ENCODE data around the gene NFATC1.

NFATC1 gene

GRCh38 chr18:79377187-79377891, 18.4 kb upstream of the NFATC1 start:
- H3K27ac ChIP-seq (ENCODE audit: low read depth, low read length), result no peak overlapping the region
- no peaks in the 10 kb centered on the region for H3K36me3 ChIP-seq (ENCODE audit: control insufficient read depth, low read length)
- H3F3A ChIP-seq (ENCODE audit: control insufficient read depth, insufficient read depth), result no peaks in the 10 kb centered on the region
- TF ChIP-seq EZH2phosphoT487 (IDR thresholded peaks at IDR 0.05; ENCODE audit: borderline replicate concordance, low read length), result no peak
- H3K9me2 ChIP-seq (replicated peaks; ENCODE audit: control insufficient read depth, low read length), result no peaks in the 10 kb centered on the region
- H3K4me2 ChIP-seq (ENCODE audit: low read length), result no peak overlapping the region
- H3K4me3 ChIP-seq (ENCODE audit: low read length), result no peak overlapping the region
- no peaks in the 10 kb centered on the region for H3K9me3 ChIP-seq (ENCODE audit: control insufficient read depth, insufficient read depth, low read length)
- H3K79me2 ChIP-seq (ENCODE audit: control insufficient read depth, low read length), result no peaks in the 10 kb centered on the region
- H4K20me1 ChIP-seq (ENCODE audit: control insufficient read depth, insufficient read depth, low read depth, low read length), result no peaks in the 10 kb centered on the region
- peaks cover 11% of the 10 kb centered on the region for H3K4me1 ChIP-seq (ENCODE audit: control insufficient read depth, low read length)
- no peaks in the 10 kb centered on the region for H3K27me3 ChIP-seq (ENCODE audit: control insufficient read depth, low read length)

DNA sequence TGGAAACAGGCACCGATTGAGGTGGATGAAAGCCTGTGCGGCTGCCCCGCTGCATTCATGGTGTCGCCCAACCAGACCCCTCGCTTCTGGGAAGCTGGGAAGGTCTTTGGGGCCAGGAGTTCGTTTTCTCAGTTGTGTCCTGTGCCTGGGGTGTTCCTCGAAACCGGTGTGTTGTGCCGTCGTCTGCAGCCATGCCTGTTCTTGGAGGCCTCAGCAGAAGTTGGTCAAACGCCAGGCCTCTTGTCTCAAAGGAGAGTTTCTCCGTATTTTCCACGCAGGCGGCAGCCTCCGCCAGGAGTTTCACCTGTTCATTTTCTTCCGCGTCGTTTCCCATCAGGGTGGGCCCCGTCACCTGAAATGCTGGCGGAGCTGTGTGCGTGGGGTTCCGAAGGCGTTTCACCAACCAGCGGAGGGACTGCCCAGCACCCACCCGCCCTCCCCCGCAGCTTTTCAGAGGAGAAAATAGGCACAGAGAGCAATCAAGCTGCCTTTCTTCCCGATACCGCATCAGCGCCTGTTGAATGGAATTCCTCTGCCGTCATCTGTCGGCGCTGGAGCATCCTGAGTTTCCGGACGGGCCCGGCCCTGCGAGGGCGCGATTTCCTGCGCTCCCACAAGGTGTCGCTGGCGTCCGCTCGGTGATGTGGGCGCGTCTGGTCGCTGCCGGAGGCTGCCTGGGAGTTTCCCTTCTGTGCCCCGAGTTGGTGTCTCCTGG, 17.0 kb upstream of the NFATC1 start:
- Histone ChIP-seq H3K4me3 (ENCODE audit: low read length) (no peak overlapping the region), H3K36me3 (ENCODE audit: control insufficient read depth, low read length) (no peaks in the 10 kb centered on the region), H3K27ac (ENCODE audit: low read depth, low read length) (no peak overlapping the region), H3K4me2 (ENCODE audit: low read length) (no peak overlapping the region), H4K20me1 (ENCODE audit: control insufficient read depth, insufficient read depth, low read depth, low read length) (peaks cover 3% of the 10 kb centered on the region; the same call in 1 of the 2 replicates), H3K79me2 (ENCODE audit: control insufficient read depth, low read length) (no peaks in the 10 kb centered on the region), H3F3A (ENCODE audit: control insufficient read depth, insufficient read depth) (no peaks in the 10 kb centered on the region), H3K9me3 (ENCODE audit: control insufficient read depth, insufficient read depth, low read length) (no peaks in the 10 kb centered on the region), H3K9me2 (replicated peaks; ENCODE audit: control insufficient read depth, low read length) (no peaks in the 10 kb centered on the region), H3K27me3 (ENCODE audit: control insufficient read depth, low read length) (no peaks in the 10 kb centered on the region), H3K4me1 (ENCODE audit: control insufficient read depth, low read length) (peaks cover 11% of the 10 kb centered on the region)
- no peak for TF ChIP-seq EZH2phosphoT487 (IDR thresholded peaks at IDR 0.05; ENCODE audit: borderline replicate concordance, low read length)
- peak; percentile 91 for TF ChIP-seq CTCF (IDR thresholded peaks at IDR 0.05; ENCODE audit: low read depth, low read length, poor library complexity, severe bottlenecking)

GRCh38 chr18:79379251-79379905, 16.4 kb upstream of the NFATC1 start:
- H3K4me1 ChIP-seq (ENCODE audit: control insufficient read depth, low read length), result peaks cover 10% of the 10 kb centered on the region
- no peak overlapping the region for H3K4me2 ChIP-seq (ENCODE audit: low read length)

More at GRCh38 chr18:79379251-79379905, 16.4 kb upstream of the NFATC1 start:
- Histone ChIP-seq H3F3A (ENCODE audit: control insufficient read depth, insufficient read depth) (no peaks in the 10 kb centered on the region), H3K9me2 (replicated peaks; ENCODE audit: control insufficient read depth, low read length) (no peaks in the 10 kb centered on the region), H3K27ac (ENCODE audit: low read depth, low read length) (no peak overlapping the region), H3K79me2 (ENCODE audit: control insufficient read depth, low read length) (no peaks in the 10 kb centered on the region), H3K36me3 (ENCODE audit: control insufficient read depth, low read length) (no peaks in the 10 kb centered on the region), H4K20me1 (ENCODE audit: control insufficient read depth, insufficient read depth, low read depth, low read length) (peaks cover 3% of the 10 kb centered on the region; the same call in 1 of the 2 replicates), H3K9me3 (ENCODE audit: control insufficient read depth, insufficient read depth, low read length) (no peaks in the 10 kb centered on the region), H3K27me3 (ENCODE audit: control insufficient read depth, low read length) (no peaks in the 10 kb centered on the region), H3K4me3 (ENCODE audit: low read length) (no peak overlapping the region)
- no peak for TF ChIP-seq EZH2phosphoT487 (IDR thresholded peaks at IDR 0.05; ENCODE audit: borderline replicate concordance, low read length)
- no peak for TF ChIP-seq CTCF (IDR thresholded peaks at IDR 0.05; ENCODE audit: low read depth, low read length, poor library complexity, severe bottlenecking)
